Large intestine (tissue), 3 donors: ENCODE data around the gene C21orf58. TPM values are rescaled to one million over a fixed set of nuclear protein-coding genes. Genes with fewer than 3 reads are reported as not detected.

Experiments
- DNase-seq, 2 donors: peaks; one replicate each; pipeline versions ENCODE4 v3.0.0 to v3.0.0-alpha.2; 2013
- H3K27ac ChIP-seq: one replicate; pipeline ENCODE4 v1.5.1; 2013; ENCODE audit warnings: low read length
- H3K27me3 ChIP-seq: 2 replicates; pipeline ENCODE4 v1.6.1; 2013; ENCODE audit warnings: low read length; ENCODE audit not compliant: control insufficient read depth, insufficient read depth
- H3K36me3 ChIP-seq: 2 replicates; pipeline ENCODE4 v1.6.1; 2013; ENCODE audit warnings: low read length; ENCODE audit not compliant: control insufficient read depth, insufficient read depth
- H3K4me1 ChIP-seq: one replicate; pipeline ENCODE4 v1.6.1; 2013; ENCODE audit warnings: low read length; ENCODE audit not compliant: control insufficient read depth, insufficient read depth
- H3K4me3 ChIP-seq: one replicate; pipeline ENCODE4 v1.5.1; 2013; ENCODE audit warnings: low read length
- H3K9me3 ChIP-seq: one replicate; pipeline ENCODE4 v1.6.1; 2013; ENCODE audit warnings: mild to moderate bottlenecking, low read depth, low read length, moderate library complexity; ENCODE audit not compliant: control insufficient read depth
- WGBS: methylation state at CpG from one replicate; pipeline ENCODE4 v1.1.5; 2013; ENCODE audit warnings: low lambda C conversion rate; ENCODE audit not compliant: insufficient coverage; 5-methylcytosine and 5-hydroxymethylcytosine counted together
- polyA plus RNA-seq: library from polyadenylated mRNA; unstranded; fragments of 120-200 nt; gene quantifications from one replicate; pipeline ENCODE4 v1.2.1, GENCODE V29; 2013

C21orf58 gene
- polyA plus RNA-seq, 1 donor: 8.7 TPM

DNA sequence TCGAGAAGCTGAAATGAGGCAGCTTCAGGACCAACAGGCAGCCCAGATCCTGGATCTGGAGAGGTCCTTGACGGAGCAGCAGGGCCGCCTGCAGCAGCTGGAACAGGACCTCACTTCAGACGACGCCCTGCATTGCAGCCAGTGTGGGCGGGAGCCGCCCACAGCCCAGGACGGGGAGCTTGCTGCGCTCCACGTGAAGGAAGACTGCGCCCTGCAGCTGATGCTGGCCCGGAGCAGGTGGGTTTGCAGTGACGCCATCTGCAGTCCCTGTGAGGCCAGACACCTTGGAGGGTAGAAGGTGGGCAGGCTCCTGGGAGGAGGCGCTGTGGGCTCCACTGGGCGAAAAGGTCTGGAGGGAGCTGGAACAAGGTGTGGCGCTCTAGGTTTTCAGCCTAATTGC is 40.0 kb upstream of the C21orf58 start:
- Histone ChIP-seq H3K4me3 (no peak overlapping the region), H3K27ac (no peak overlapping the region), H3K27me3 (no peaks in the 10 kb centered on the region), H3K36me3 (peaks cover 50% of the 10 kb centered on the region), H3K4me1 (no peaks in the 10 kb centered on the region), H3K9me3 (no peaks in the 10 kb centered on the region)
- no peak for DNase-seq
- no CpG with 5 or more reads among the region's 16 CpGs for WGBS

DNA sequence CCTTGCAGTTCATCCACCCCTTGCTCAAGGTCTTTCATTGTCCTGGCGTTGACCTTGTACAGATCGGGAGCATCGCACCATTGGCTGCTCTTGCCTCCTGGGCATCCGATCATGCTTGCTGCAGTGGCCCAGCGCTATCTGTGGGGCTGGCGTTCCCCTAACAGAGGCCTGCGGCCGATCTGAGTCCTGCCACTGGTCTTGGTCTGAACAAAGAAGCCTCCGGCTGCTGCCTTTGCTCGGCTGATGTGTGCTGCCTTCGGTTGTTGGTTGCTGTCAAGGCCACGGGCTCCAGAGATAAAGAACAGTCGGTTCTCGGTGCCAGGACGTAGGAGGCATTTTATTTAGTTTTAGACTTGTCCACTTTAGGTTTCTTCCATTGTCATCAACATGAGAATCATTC is 39.3 kb upstream of the C21orf58 start:
- H3K4me1 ChIP-seq: no peaks in the 10 kb centered on the region
- H3K4me3 ChIP-seq: no peak overlapping the region
- H3K27ac ChIP-seq: no peak overlapping the region
- WGBS: 87% methylated on average over 3 of the region's 15 CpGs
- H3K27me3 ChIP-seq: no peaks in the 10 kb centered on the region
- DNase-seq: no peak
- H3K9me3 ChIP-seq: no peaks in the 10 kb centered on the region
- H3K36me3 ChIP-seq: peaks cover 53% of the 10 kb centered on the region

DNA sequence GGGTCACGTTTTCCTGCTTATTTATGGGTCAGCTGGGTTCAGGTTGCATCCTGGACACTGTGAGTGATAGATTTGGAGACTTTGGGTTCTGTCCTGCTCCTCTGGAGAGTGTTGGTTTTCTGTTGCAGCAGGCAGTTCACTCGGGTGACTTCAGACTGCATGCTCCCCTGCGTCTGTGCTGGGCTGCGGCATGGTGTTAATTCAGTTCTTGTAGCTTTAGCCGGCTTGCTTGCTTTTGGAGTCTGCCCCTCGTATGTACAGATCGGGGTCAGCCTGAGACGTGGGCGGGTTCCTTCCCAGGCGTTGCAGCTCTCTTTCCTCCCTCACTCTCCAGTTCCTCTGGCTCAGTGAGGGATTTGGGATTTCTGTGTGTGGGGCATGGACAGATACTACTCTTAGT is 38.3 kb upstream of the C21orf58 start:
- no peaks in the 10 kb centered on the region for H3K4me1 ChIP-seq
- no peaks in the 10 kb centered on the region for H3K9me3 ChIP-seq
- no peaks in the 10 kb centered on the region for H3K27me3 ChIP-seq
- peaks cover 53% of the 10 kb centered on the region for H3K36me3 ChIP-seq
- H3K4me3 ChIP-seq: no peak overlapping the region
- H3K27ac ChIP-seq: no peak overlapping the region
- WGBS: no CpG with 5 or more reads among the region's 10 CpGs
- DNase-seq: no peak

DNA sequence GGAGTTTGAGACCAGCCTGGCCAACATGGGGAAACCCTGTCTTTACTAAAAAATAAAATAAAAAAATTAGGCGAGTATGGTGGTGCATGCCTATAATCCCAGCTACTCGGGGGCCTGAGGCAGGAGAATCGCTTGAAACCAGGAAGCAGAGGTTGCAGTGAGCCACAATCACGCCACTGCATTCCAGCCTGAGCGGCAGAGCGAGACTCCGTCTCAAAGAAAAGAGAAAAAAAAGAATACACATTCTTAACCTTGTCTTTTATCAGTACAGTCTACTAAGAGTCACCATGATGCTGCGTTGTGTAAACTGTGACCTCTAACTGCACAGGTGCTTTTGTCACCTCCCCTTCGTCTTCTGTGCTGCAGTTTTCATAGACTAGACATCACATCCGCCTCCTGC is 37.5 kb upstream of the C21orf58 start:
- H3K27me3 ChIP-seq: no peaks in the 10 kb centered on the region
- H3K27ac ChIP-seq: no peak overlapping the region
- no peak for DNase-seq
- no peak overlapping the region for H3K4me3 ChIP-seq
- peaks cover 52% of the 10 kb centered on the region for H3K36me3 ChIP-seq
- no peaks in the 10 kb centered on the region for H3K4me1 ChIP-seq
- no CpG with 5 or more reads among the region's 10 CpGs for whole genome bisulfite sequencing
- no peaks in the 10 kb centered on the region for H3K9me3 ChIP-seq

DNA sequence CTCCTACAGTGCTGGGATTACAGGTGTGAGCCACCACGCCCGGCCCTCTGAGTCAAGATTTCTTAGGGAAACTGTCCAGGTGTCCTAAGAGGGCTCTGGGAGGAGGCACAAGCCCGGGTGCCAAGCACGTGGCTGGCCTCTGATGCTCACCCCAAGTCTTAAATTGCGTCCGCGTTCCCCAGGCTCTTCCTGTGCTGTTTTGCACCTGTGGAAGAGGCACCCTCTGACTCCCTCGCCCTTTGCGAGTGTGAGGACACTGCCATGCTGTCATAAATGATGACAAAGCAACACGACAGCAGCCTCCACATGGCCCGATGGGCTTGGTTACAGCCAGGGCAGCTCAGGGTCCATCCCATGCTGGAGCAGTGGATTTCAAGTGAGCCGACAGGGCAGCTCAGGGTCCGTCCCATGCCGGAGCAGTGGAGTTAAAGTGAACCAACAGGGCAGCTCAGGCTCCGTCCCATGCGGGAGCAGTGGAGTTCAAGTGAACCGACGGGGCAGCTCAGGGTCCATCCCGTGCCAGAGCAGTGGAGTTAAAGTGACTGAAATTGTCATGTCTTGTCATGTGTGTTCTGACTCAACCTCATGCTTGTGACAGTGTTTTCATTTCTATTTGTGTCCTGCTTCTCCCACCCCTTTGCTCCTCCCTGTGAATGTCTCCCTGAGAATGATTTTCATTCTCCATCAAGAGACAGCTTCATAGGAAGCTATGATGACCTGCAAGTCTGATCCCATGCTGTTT is 34.2 kb upstream of the C21orf58 start:
- no peaks in the 10 kb centered on the region for H3K27me3 ChIP-seq
- DNase-seq: no peak
- H3K27ac ChIP-seq: no peak overlapping the region
- H3K4me3 ChIP-seq: no peak overlapping the region
- no peaks in the 10 kb centered on the region for H3K9me3 ChIP-seq
- H3K4me1 ChIP-seq: no peaks in the 10 kb centered on the region
- peaks cover 59% of the 10 kb centered on the region for H3K36me3 ChIP-seq
- WGBS: no CpG with 5 or more reads among the region's 19 CpGs

DNA sequence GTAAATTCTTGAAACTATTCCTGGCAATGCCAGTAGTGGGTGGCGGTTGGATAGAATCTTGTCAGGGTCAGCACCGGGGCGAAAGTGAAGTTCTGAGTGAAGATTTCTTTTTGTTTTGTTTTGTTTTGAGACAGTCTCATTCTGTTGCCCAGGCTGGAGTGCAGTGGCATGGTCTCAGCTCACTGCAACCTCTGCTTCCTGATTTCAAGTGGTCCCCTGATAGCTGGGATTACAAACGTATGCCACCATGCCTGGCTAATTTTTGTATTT is 33.6 kb upstream of the C21orf58 start:
- Histone ChIP-seq H3K4me1 (no peaks in the 10 kb centered on the region), H3K9me3 (no peaks in the 10 kb centered on the region), H3K4me3 (no peak overlapping the region), H3K27ac (no peak overlapping the region), H3K27me3 (no peaks in the 10 kb centered on the region), H3K36me3 (peaks cover 63% of the 10 kb centered on the region)
- no peak for DNase-seq
- no CpG with 5 or more reads among the region's 4 CpGs for WGBS

DNA sequence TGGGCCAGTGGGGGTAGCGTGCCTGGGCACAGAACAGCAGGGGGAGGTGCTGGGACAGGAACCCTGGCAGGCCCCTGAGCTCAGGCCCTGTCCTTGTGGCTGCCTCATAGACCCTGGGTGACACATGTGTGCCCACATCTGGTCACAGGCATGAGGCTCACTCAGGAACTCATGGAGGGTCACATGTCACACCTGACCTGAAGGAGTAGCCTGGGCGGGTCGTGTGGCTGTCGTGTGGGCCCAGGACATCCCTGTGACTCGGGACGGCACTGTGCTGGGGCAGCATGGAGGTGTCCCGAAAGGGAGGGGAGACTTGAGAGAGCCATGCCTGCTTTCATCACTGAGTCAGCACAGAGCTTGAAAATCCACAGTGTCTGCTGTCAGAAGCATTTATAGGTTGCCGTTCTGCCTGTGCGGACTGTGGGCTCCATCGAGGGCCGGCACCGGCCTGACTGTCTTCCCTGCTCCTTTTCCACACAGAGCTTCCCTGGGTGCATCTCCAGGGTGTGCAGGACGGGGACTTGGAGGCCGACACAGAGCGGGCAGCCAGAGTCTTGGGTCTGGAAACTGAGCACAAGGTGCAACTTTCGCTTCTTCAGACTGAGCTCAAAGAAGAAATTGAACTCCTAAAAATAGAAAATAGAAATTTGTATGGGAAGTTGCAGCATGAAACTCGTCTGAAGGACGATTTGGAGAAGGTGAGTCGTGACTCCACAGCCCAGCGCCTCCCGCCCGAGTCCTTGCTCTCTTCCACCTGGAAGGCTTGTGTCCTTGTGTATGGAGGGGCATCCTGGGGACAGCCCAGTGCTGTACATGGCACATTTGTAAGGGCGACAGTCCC is 33.0 kb upstream of the C21orf58 start:
- Histone ChIP-seq H3K27ac (no peak overlapping the region), H3K4me3 (no peak overlapping the region), H3K4me1 (no peaks in the 10 kb centered on the region), H3K27me3 (no peaks in the 10 kb centered on the region), H3K9me3 (no peaks in the 10 kb centered on the region), H3K36me3 (peaks cover 64% of the 10 kb centered on the region)
- DNase-seq: no peak
- WGBS: 80% methylated on average over 2 of the region's 23 CpGs

DNA sequence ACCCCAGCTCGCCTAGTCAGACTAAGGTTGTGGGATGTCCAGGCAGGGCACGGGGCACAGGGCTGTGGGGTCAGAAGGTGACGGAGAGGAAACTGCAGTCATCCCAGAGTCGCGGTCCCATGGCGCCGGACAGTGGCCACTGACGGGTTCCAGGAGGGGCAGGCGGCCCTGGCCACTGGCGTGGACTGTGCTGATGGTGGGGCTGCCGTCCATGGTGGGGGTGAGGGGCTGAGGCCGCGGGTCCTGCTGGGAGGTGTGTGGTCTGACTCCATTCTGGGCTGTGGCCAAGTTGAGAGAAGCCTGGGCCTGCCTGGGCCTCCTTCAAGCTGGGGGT is 32.3 kb upstream of the C21orf58 start:
- no peaks in the 10 kb centered on the region for H3K27me3 ChIP-seq
- no peaks in the 10 kb centered on the region for H3K4me1 ChIP-seq
- H3K27ac ChIP-seq: no peak overlapping the region
- peaks cover 65% of the 10 kb centered on the region for H3K36me3 ChIP-seq
- H3K9me3 ChIP-seq: no peaks in the 10 kb centered on the region
- H3K4me3 ChIP-seq: no peak overlapping the region
- no peak for DNase-seq
- WGBS: no CpG with 5 or more reads among the region's 13 CpGs

DNA sequence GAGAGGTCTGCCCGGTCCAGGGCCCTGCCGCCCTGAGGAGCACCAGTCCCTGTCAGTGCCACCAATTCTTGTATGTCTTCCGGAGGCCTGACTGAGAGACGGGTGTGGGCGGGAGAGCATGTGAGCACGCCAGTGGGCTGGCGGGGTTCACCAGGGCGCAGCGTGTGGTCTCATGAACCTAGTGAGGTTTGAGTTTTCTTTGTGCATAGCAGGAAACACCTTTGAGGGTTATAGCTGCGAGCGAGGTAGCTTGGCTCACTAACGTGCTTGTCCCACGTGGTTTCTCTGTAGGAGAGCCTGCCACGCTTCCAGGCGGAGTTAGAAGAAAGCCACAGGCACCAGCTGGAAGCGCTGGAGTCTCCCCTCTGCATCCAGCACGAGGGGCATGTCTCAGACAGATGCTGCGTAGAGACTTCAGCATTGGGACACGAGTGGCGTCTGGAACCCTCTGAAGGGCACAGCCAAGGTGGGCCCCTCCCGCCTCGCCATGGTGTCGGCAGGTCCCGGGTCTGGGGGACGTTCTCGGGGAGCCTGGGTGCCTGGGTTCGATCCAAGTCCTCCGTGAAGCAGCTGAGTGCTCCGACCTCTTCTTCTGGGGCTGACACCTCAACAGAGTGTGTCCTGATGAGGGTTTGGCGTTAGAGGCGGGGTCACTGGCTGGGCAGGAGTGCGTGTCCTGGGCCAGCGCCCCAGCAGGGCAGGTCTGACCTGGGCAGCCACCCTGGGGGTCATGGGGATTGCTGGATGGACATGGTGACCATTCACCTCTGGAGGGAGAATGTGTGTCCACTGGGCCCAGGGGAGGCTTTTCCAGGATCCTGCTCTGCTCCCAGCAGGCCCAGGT is 31.7 kb upstream of the C21orf58 start:
- no peak overlapping the region for H3K4me3 ChIP-seq
- peaks cover 70% of the 10 kb centered on the region for H3K36me3 ChIP-seq
- H3K27me3 ChIP-seq: no peaks in the 10 kb centered on the region
- no CpG with 5 or more reads among the region's 33 CpGs for WGBS
- H3K9me3 ChIP-seq: no peaks in the 10 kb centered on the region
- no peak overlapping the region for H3K27ac ChIP-seq
- DNase-seq: no peak
- no peaks in the 10 kb centered on the region for H3K4me1 ChIP-seq

DNA sequence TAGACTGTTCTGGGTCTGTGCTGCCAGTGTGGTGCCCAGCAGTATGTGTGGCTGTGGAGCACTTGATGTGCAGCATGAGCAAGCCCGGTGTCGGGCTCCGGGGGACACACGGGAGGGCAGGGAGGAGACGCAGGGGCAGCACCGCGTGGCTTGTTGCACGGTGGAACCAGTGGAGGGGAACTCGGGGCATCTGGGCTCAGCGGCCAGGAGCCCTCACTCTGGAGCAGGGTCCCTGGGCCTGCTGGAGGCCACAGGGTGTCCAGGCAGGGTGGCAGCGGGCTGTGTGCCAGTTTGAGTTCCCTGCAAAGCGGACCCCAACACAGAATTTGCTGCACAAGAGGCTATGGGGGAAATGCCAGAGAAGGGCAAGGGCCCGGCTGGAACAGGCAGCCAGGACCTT is 30.8 kb upstream of the C21orf58 start:
- no peaks in the 10 kb centered on the region for H3K4me1 ChIP-seq
- peaks cover 78% of the 10 kb centered on the region for H3K36me3 ChIP-seq
- H3K9me3 ChIP-seq: no peaks in the 10 kb centered on the region
- H3K4me3 ChIP-seq: no peak overlapping the region
- DNase-seq: no peak
- no peak overlapping the region for H3K27ac ChIP-seq
- WGBS: no CpG with 5 or more reads among the region's 13 CpGs
- no peaks in the 10 kb centered on the region for H3K27me3 ChIP-seq
